ENCODE results near the gene CXCR5. TPM values are rescaled to one million over a fixed set of nuclear protein-coding genes. Genes with fewer than 3 reads are reported as not detected.

CXCR5 gene
- total RNA-seq, 1 donor from 2014 or later = 0.09 TPM

DNA sequence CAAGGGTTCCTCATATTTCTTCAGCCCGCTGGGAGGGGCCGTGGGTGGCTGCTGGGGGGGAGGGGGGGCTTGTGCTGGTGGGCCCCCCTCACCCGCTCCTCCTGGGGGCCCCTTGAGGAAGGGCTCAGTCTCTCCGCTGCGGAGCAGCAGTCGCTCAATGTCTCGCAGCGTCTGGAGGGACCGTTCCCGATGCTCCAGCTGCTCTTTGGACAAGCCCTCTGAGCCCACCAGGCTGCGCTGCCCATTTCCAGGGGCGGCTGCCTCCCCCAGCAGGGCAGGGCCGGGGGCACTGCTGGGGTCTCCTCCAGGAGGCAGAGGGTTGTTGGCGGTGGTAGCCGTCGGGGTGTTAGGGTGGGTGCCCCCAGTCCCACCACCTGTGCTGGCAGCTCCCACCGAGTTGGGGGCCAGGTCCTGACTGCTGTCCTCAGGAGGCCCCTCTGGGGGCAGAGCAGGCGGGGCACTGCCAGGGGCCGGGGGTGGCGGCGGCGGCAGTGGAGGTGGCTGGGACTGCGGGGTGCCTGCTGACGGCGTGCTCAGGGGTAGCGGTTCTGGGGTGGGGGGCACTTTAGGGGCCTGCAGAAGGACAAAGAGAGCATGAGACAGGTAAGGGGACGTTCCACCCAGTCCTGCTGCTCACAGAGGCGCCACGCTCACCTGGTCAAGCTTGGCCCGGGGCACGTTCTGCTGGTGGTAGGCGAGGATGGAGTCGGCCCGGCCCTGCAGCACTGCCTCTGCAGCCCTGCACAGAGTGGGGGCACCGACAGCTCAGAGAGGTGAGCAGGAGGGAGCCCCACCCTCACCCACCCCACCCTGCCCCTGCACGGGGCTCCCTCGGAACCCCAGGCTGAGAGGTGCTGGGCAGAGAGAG is 18.9 kb downstream of the CXCR5 start:
- Histone ChIP-seq H3K4me1 (peaks cover 9% of the 10 kb centered on the region), H3K9me3 (no peaks in the 10 kb centered on the region), H3K27ac (no peak overlapping the region), H3K27me3 (ENCODE audit: low read depth) (no peaks in the 10 kb centered on the region), H3K4me3 (no peak overlapping the region), H3K36me3 (peaks cover 94% of the 10 kb centered on the region)
- intact Hi-C loops (cut with DNase I) = no loop called here
- ATAC-seq = no peak
- DNase-seq = no peak
- TF ChIP-seq, protein P1, sequence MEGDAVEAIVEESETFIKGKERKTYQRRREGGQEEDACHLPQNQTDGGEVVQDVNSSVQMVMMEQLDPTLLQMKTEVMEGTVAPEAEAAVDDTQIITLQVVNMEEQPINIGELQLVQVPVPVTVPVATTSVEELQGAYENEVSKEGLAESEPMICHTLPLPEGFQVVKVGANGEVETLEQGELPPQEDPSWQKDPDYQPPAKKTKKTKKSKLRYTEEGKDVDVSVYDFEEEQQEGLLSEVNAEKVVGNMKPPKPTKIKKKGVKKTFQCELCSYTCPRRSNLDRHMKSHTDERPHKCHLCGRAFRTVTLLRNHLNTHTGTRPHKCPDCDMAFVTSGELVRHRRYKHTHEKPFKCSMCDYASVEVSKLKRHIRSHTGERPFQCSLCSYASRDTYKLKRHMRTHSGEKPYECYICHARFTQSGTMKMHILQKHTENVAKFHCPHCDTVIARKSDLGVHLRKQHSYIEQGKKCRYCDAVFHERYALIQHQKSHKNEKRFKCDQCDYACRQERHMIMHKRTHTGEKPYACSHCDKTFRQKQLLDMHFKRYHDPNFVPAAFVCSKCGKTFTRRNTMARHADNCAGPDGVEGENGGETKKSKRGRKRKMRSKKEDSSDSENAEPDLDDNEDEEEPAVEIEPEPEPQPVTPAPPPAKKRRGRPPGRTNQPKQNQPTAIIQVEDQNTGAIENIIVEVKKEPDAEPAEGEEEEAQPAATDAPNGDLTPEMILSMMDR (IDR thresholded peaks at IDR 0.05) = no peak

- Histone ChIP-seq H3K4me1 (peaks cover 16% of the 10 kb centered on the region), H3K4me3 (no peak overlapping the region), H3K27me3 (ENCODE audit: low read depth) (no peaks in the 10 kb centered on the region), H3K9me3 (no peaks in the 10 kb centered on the region), H3K36me3 (peaks cover 99% of the 10 kb centered on the region), H3K27ac (no peak overlapping the region)
- ATAC-seq (no peak), DNase-seq (no peak)
- TF ChIP-seq, protein P1 (IDR thresholded peaks at IDR 0.05) = no peak
- intact Hi-C loops (cut with DNase I) = no loop called here
These were observed 19.7 kb downstream of the CXCR5 start for GRCh38 chr11:118903204-118904015.

DNA sequence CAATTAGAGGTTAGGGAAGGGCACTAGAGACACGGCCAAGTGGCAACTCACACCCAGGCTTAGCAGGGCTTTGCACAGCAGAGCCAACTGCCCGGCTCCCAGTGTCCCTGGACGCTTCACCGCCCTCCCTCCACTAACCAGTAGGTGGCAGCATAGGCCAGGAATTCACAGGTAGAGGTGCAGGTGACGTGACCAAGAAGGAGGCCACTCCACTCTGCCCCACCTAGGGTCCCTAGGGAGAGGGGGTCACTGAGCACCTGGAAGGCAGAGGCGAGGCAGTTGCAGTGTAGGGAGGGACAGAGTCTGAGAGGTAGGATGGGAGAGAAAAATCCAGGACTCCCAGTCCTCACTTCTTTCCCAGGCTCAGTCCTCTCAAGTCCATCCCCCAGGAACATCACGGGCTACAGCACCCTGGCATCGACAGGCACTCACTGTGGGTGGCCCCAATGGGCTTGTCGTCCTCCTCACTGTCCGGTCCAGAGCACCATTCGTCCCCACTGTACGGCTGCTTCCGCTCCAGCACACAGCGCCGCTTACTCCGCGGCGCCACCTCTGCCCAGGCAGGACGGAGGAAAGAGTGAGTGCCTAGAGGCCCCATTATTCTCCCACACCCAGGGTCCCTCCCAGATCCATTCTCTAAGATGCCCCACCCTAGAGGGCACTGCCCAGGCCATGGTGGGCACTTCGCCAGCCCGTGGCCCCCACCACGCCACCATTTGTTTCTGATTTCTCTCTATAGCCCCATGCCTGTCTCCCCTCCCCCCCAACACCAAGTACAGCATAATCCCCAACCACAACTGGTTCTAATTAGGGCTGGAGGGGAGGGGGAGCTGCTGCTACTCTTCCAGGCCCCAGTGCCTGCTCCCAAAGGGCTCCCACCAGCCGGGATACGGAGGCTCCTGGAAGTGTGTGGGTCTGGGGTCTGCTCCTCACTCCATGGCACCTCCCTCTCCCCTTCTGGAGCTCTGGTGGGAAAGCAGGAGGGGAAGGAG is 23.7 kb downstream of the CXCR5 start:
- intact Hi-C loops (cut with DNase I) = no loop called here
- H3K4me3 ChIP-seq = no peak overlapping the region
- H3K4me1 ChIP-seq = peaks cover 55% of the 10 kb centered on the region
- TF ChIP-seq, protein P1 (IDR thresholded peaks at IDR 0.05) = peak; percentile 95
- H3K27ac ChIP-seq = peak overlapping the region; percentile 34
- peak; percentile 63 to 74 for ATAC-seq
- no peaks in the 10 kb centered on the region for H3K9me3 ChIP-seq
- DNase-seq = peak; percentile 86
- H3K36me3 ChIP-seq = peaks cover 60% of the 10 kb centered on the region
- no peaks in the 10 kb centered on the region for H3K27me3 ChIP-seq (ENCODE audit: low read depth)

DNA sequence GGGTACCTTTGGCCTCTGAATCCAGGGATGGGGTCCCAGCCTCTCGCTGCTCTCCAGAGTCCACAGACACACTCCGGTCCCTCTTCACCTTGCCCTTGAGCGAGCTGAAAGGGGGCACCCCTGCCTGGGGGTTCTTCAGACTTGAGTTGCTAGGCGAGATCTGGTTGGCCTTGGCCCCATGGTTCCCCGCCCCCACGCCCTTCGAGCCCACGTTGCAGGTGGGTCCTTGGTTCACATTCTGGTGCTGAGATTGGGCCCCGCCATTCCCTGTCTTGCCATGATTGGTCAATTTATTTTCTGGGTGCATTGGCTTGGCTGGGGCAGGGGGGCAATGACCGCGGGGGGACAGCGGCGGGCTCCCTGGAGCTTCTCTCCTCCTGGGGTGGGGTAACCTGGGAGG is 24.6 kb downstream of the CXCR5 start:
- H3K4me3 ChIP-seq = no peak overlapping the region
- peaks cover 51% of the 10 kb centered on the region for H3K36me3 ChIP-seq
- no peaks in the 10 kb centered on the region for H3K27me3 ChIP-seq (ENCODE audit: low read depth)
- intact Hi-C loops (cut with DNase I) = no loop called here
- TF ChIP-seq, protein P1 (IDR thresholded peaks at IDR 0.05) = no peak
- DNase-seq = peak; percentile 39
- no peaks in the 10 kb centered on the region for H3K9me3 ChIP-seq
- no peak for ATAC-seq
- peaks cover 64% of the 10 kb centered on the region for H3K4me1 ChIP-seq
- no peak overlapping the region for H3K27ac ChIP-seq
